H9 (cell line): ENCODE measurements around the gene MYO7A. TPM values are rescaled to one million over a fixed set of nuclear protein-coding genes. Genes with fewer than 3 reads are reported as not detected.

Experiments
- DNase-seq: peaks from one replicate; pipeline ENCODE4 v3.0.0-alpha.2; 2017
- H2AFZ ChIP-seq: one replicate; pipeline ENCODE4 v1.6.1; 2013; ENCODE audit warnings: mild to moderate bottlenecking, low read length, control low read depth, moderate library complexity
- H2AK5ac ChIP-seq: 2 replicates; pipeline ENCODE4 v1.6.1; 2013; ENCODE audit warnings: low read length, control low read depth, mixed read lengths; ENCODE audit not compliant: insufficient read length
- H2BK120ac ChIP-seq: one replicate; pipeline ENCODE4 v1.6.1; 2013; ENCODE audit warnings: low read depth, mild to moderate bottlenecking, low read length, control low read depth, inconsistent platforms; ENCODE audit not compliant: poor library complexity, severe bottlenecking
- H2BK12ac ChIP-seq: 2 replicates; pipeline ENCODE4 v1.6.1; 2013; ENCODE audit warnings: low read length, control low read depth, mixed read lengths, low read depth; ENCODE audit not compliant: insufficient read length
- H2BK15ac ChIP-seq: 2 replicates; pipeline ENCODE4 v1.6.1; 2013; ENCODE audit warnings: low read depth, low read length, control low read depth
- H2BK20ac ChIP-seq: one replicate; pipeline ENCODE4 v1.6.1; 2013; ENCODE audit warnings: low read depth, mild to moderate bottlenecking, low read length, control low read depth, inconsistent platforms; ENCODE audit not compliant: poor library complexity, severe bottlenecking
- H2BK5ac ChIP-seq: 2 replicates; pipeline ENCODE4 v1.6.1; 2013; ENCODE audit warnings: low read length, control low read depth, mixed read lengths; ENCODE audit not compliant: insufficient read length
- H3K14ac ChIP-seq: 2 replicates; pipeline ENCODE4 v1.6.1; 2013; ENCODE audit warnings: low read length, control low read depth; ENCODE audit not compliant: insufficient read depth
- H3K18ac ChIP-seq: 2 replicates; pipeline ENCODE4 v1.6.1; 2013; ENCODE audit warnings: low read depth, mild to moderate bottlenecking, mixed read lengths, low read length, control low read depth; ENCODE audit not compliant: insufficient read length
- H3K23ac ChIP-seq: 2 replicates; pipeline ENCODE4 v1.6.1; 2013; ENCODE audit warnings: low read length, control low read depth, mixed read lengths, low read depth; ENCODE audit not compliant: insufficient read length
- H3K23me2 ChIP-seq: 2 replicates; pipeline ENCODE4 v1.6.1; 2013; ENCODE audit warnings: low read depth, mild to moderate bottlenecking, mixed read lengths, low read length, control low read depth; ENCODE audit not compliant: insufficient read length, poor library complexity, severe bottlenecking
- H3K27ac ChIP-seq: 2 replicates; pipeline ENCODE4 v1.5.1; 2013; ENCODE audit warnings: low read length, control low read depth, mixed read lengths, low read depth; ENCODE audit not compliant: insufficient read length
- H3K27me3 ChIP-seq: 2 replicates; pipeline ENCODE4 v1.6.1; 2013; ENCODE audit warnings: low read length, control low read depth, inconsistent platforms; ENCODE audit not compliant: insufficient read depth
- H3K4ac ChIP-seq: 2 replicates; pipeline ENCODE4 v1.6.1; 2013; ENCODE audit warnings: low read depth, mild to moderate bottlenecking, control low read depth, inconsistent platforms, low read length, moderate library complexity
- H3K4me1 ChIP-seq: 2 replicates; pipeline ENCODE4 v1.6.1; 2013; ENCODE audit warnings: low read length, control low read depth, inconsistent platforms; ENCODE audit not compliant: insufficient read depth
- H3K4me2 ChIP-seq: 2 replicates; pipeline ENCODE4 v1.6.1; 2013; ENCODE audit warnings: low read length, control low read depth, mixed read lengths; ENCODE audit not compliant: insufficient read length, insufficient read depth
- H3K56ac ChIP-seq: 2 replicates; pipeline ENCODE4 v1.6.1; 2013; ENCODE audit warnings: low read depth, mild to moderate bottlenecking, mixed read lengths, low read length, control low read depth; ENCODE audit not compliant: insufficient read length
- H3K79me1 ChIP-seq: 2 replicates; pipeline ENCODE4 v1.6.1; 2013; ENCODE audit warnings: low read depth, mild to moderate bottlenecking, moderate library complexity, low read length, control low read depth, inconsistent platforms; ENCODE audit not compliant: insufficient read depth, poor library complexity, severe bottlenecking
- H3K79me2 ChIP-seq: 2 replicates; pipeline ENCODE4 v1.6.1; 2013; ENCODE audit warnings: low read length, control low read depth, inconsistent platforms; ENCODE audit not compliant: insufficient read depth
- H3K9ac ChIP-seq: 2 replicates; pipeline ENCODE4 v1.6.1; 2013; ENCODE audit warnings: low read length, control low read depth, mixed read lengths; ENCODE audit not compliant: insufficient read length; ENCODE audit errors: extremely low read depth
- H3K9me3 ChIP-seq: one replicate; pipeline ENCODE4 v1.6.1; 2013; ENCODE audit warnings: low read depth, low read length, inconsistent platforms; ENCODE audit not compliant: control insufficient read depth
- H3T11ph ChIP-seq: one replicate; pipeline ENCODE4 v1.6.1; 2013; ENCODE audit warnings: mild to moderate bottlenecking, low read length, control low read depth, inconsistent platforms
- H4K20me1 ChIP-seq: one replicate; pipeline ENCODE4 v1.6.1; 2013; ENCODE audit not compliant: control insufficient read depth, insufficient read length, insufficient read depth
- H4K5ac ChIP-seq: 2 replicates; pipeline ENCODE4 v1.6.1; 2013; ENCODE audit warnings: low read depth, mild to moderate bottlenecking, mixed read lengths, low read length, control low read depth; ENCODE audit not compliant: insufficient read length
- H4K8ac ChIP-seq: replicated peaks from 2 replicates; pipeline ENCODE4 v1.6.1; 2013; ENCODE audit warnings: low read length, control low read depth, mixed read lengths, low read depth; ENCODE audit not compliant: insufficient read length
- H4K91ac ChIP-seq: 2 replicates; pipeline ENCODE4 v1.6.1; 2013; ENCODE audit warnings: low read depth, mild to moderate bottlenecking, moderate library complexity, mixed read lengths, low read length, control low read depth; ENCODE audit not compliant: insufficient read length
- H3K27ac Mint-ChIP-seq, 3 experiments: 2 replicates in 2 of 3; 3 replicates in 1 of 3; pipeline ENCODE4 v1.8.0; 2020 to 2021; ENCODE audit warnings: mixed read lengths in 3 of 3, mild to moderate bottlenecking in 1 of 3, moderate library complexity in 1 of 3
- H3K27me3 Mint-ChIP-seq: 2 replicates; pipeline ENCODE4 v1.8.0; 2021; ENCODE audit warnings: low read depth, mild to moderate bottlenecking, moderate library complexity, mixed read lengths
- H3K36me3 Mint-ChIP-seq, 3 experiments: 2 replicates in 2 of 3; 3 replicates in 1 of 3; pipeline ENCODE4 v1.8.0; 2020 to 2021; ENCODE audit warnings: low read depth in 3 of 3, mixed read lengths in 3 of 3; ENCODE audit not compliant: insufficient read depth in 1 of 3
- H3K4me1 Mint-ChIP-seq, 2 experiments: 2 replicates each; pipeline ENCODE4 v1.8.0; 2020; ENCODE audit warnings: mixed read lengths in 2 of 2
- H3K4me3 Mint-ChIP-seq, 2 experiments: 2 replicates in 1 of 2; 3 replicates in 1 of 2; pipeline ENCODE4 v1.8.0; 2020 to 2021; ENCODE audit warnings: mild to moderate bottlenecking in 2 of 2, mixed read lengths in 2 of 2, moderate library complexity in 1 of 2
- H3K9me3 Mint-ChIP-seq, 2 experiments: 2 replicates in 1 of 2; 3 replicates in 1 of 2; pipeline ENCODE4 v1.8.0; 2020; ENCODE audit warnings: mild to moderate bottlenecking in 2 of 2, mixed read lengths in 2 of 2, moderate library complexity in 1 of 2
- CTCF ChIP-seq: fragments of 200-600 bp; sonication (generic); conservative IDR thresholded peaks from 3 replicates; pipeline ENCODE4 v1.8.0; 2021; ENCODE audit warnings: antibody characterized with exemption, mild to moderate bottlenecking
- WGBS: extraction: QIAGEN DNeasy Blood & Tissue Kit; methylation state at CpG from one replicate; pipeline ENCODE4 v1.1.7; 2013; ENCODE audit warnings: missing lambda C conversion rate, low lambda C conversion rate, mixed read lengths; ENCODE audit not compliant: insufficient read length; ENCODE audit errors: extremely low coverage; 5-methylcytosine and 5-hydroxymethylcytosine counted together
- total RNA-seq: library from RNA; stranded (reverse); gene quantifications from 2 replicates; pipeline ENCODE4 v1.2.1, GENCODE V29; 2021

MYO7A gene
- total RNA-seq, 1 experiment from 2014 or later: 1.6 TPM

- H4K20me1 ChIP-seq: peaks cover 4% of the 10 kb centered on the region
- H3K27me3 Mint-ChIP-seq: no peaks in the 10 kb centered on the region
- H4K8ac ChIP-seq: no peak overlapping the region
- H3K27me3 ChIP-seq: no peaks in the 10 kb centered on the region
- TF ChIP-seq CTCF: no peak
- H3K18ac ChIP-seq: no peak overlapping the region
- H3T11ph ChIP-seq: no peak overlapping the region
- H3K9ac ChIP-seq: no peak overlapping the region
- H3K9me3 ChIP-seq: no peaks in the 10 kb centered on the region
- no peak overlapping the region for H4K5ac ChIP-seq
- peaks cover under 1% of the 10 kb centered on the region; the same call in 1 of the 2 replicates for H3K4me1 ChIP-seq
- H2BK120ac ChIP-seq: no peak overlapping the region
- H3K4ac ChIP-seq: no peak overlapping the region
- H2BK15ac ChIP-seq: no peak overlapping the region
- H3K79me1 ChIP-seq: no peaks in the 10 kb centered on the region
- no peak overlapping the region for H3K27ac ChIP-seq
- WGBS: no CpG with 5 or more reads among the region's 15 CpGs
- no peak overlapping the region for H3K23ac ChIP-seq
- no peaks in the 10 kb centered on the region for H3K9me3 Mint-ChIP-seq
- H3K23me2 ChIP-seq: no peaks in the 10 kb centered on the region
- H3K79me2 ChIP-seq: no peaks in the 10 kb centered on the region
- H2BK5ac ChIP-seq: no peak overlapping the region
- no peak overlapping the region for H3K56ac ChIP-seq
- peaks cover 4 to 5% of the 10 kb centered on the region in 2 experiments for H3K4me1 Mint-ChIP-seq
- H3K27ac Mint-ChIP-seq: peak overlapping the region in 1 of 3 experiments; percentile 52; a peak in 1 of 7 replicates
- H4K91ac ChIP-seq: no peak overlapping the region
- no peak overlapping the region for H2BK12ac ChIP-seq
- H2AK5ac ChIP-seq: no peak overlapping the region
- no peaks in the 10 kb centered on the region for H3K36me3 Mint-ChIP-seq
- H2BK20ac ChIP-seq: no peak overlapping the region
- no peak overlapping the region for H2AFZ ChIP-seq
- no peak overlapping the region for H3K4me2 ChIP-seq
- H3K14ac ChIP-seq: no peak overlapping the region
- no peak for DNase-seq
- no peak overlapping the region for H3K4me3 Mint-ChIP-seq
Observed at GRCh38 chr11:77193911-77194830, 66.1 kb downstream of the MYO7A start.
